Endothelial cell of umbilical vein (primary cell): ENCODE results near the gene NTF3. TPM values are rescaled to one million over a fixed set of nuclear protein-coding genes. Genes with fewer than 3 reads are reported as not detected.

Experiments used
- BruUV-seq: library from RNA; stranded (reverse); fragments of 400-500 nt; replicated peaks from 2 replicates; lab custom pipeline; 2021; lab: Mats Ljungman, UMichigan
- CTCF ChIA-PET: fragments of 300-600, 350-600 bp; sonication (Branson Sonifier 250); formaldehyde crosslinking; loops from one replicate; lab custom pipeline; 2021; ENCODE audit warnings: antibody characterized with exemption, inconsistent platforms; lab: Charles Lee
- POLR2A ChIA-PET: fragments of 300-600, 350-600 bp; sonication (Branson Sonifier 250); formaldehyde crosslinking; loops from one replicate; lab custom pipeline; 2021; ENCODE audit warnings: antibody characterized with exemption, inconsistent platforms; lab: Charles Lee
- DNase-seq: peaks from one replicate; pipeline ENCODE4 v3.0.0-alpha.2; 2011; ENCODE audit warnings: low read depth, low spot score
- FAIRE-seq: peaks from 2 replicates; lab custom pipeline; 2011; peaks lifted over from hg19 to GRCh38; lab: Jason Lieb, UNC
- H2AFZ ChIP-seq: 2 replicates; pipeline ENCODE4 v1.6.0; 2012; ENCODE audit warnings: low read depth, low read length, control low read depth, inconsistent platforms
- H3K27ac ChIP-seq: 2 replicates; pipeline ENCODE4 v1.5.1; 2011; ENCODE audit warnings: low read depth, mild to moderate bottlenecking, control low read depth, low read length, moderate library complexity; ENCODE audit not compliant: insufficient read depth
- H3K27me3 ChIP-seq, 2 experiments: 2 replicates each; pipeline versions ENCODE4 v1.6.0 to v1.6.1; 2011; ENCODE audit warnings: low read length in 2 of 2, mixed read lengths in 1 of 2; ENCODE audit not compliant: control insufficient read depth in 2 of 2, insufficient read depth in 2 of 2
- H3K36me3 ChIP-seq, 2 experiments: 2 replicates in 1 of 2; 3 replicates in 1 of 2; pipeline ENCODE4 v1.5.1; 2011; ENCODE audit warnings: low read length in 2 of 2, mild to moderate bottlenecking in 1 of 2, moderate library complexity in 1 of 2; ENCODE audit not compliant: control insufficient read depth in 2 of 2, insufficient read depth in 2 of 2; ENCODE audit errors: extremely low read depth in 1 of 2
- H3K4me1 ChIP-seq: 3 replicates; pipeline ENCODE4 v1.5.1; 2011; ENCODE audit warnings: mild to moderate bottlenecking, low read length; ENCODE audit not compliant: control insufficient read depth, insufficient read depth; ENCODE audit errors: extremely low read depth
- H3K4me2 ChIP-seq: 2 replicates; pipeline ENCODE4 v1.6.1; 2011; ENCODE audit warnings: low read length, control low read depth, mixed read lengths; ENCODE audit not compliant: insufficient read depth
- H3K4me3 ChIP-seq, 3 experiments: fragments of 200-600 bp in 1 of 3; sonication (generic), shearing (Covaris generic) in 1 of 3; replicated peaks in 1 of 3; 2 replicates each; pipeline ENCODE4 v1.5.1; 2011 to 2016; ENCODE audit warnings: control low read depth in 3 of 3, low read length in 3 of 3, mild to moderate bottlenecking in 2 of 3, inconsistent platforms in 1 of 3, low read depth in 1 of 3, moderate library complexity in 1 of 3; ENCODE audit not compliant: insufficient read depth in 1 of 3
- H3K79me2 ChIP-seq: 2 replicates; pipeline ENCODE4 v1.6.0; 2012; ENCODE audit warnings: low read length, inconsistent platforms; ENCODE audit not compliant: control insufficient read depth, insufficient read depth
- H3K9ac ChIP-seq: replicated peaks from 2 replicates; pipeline ENCODE3; 2011; ENCODE audit warnings: low read length, control low read depth; ENCODE audit not compliant: insufficient read depth; ENCODE audit errors: extremely low read depth
- H3K9me1 ChIP-seq: replicated peaks from 3 replicates; pipeline ENCODE4 v1.6.0; 2011; ENCODE audit warnings: mild to moderate bottlenecking, low read length; ENCODE audit not compliant: control insufficient read depth, insufficient read depth; ENCODE audit errors: extremely low read depth
- H3K9me3 ChIP-seq: replicated peaks from 2 replicates; pipeline ENCODE4 v1.5.1; 2012; ENCODE audit warnings: low read length, inconsistent platforms; ENCODE audit not compliant: control insufficient read depth, insufficient read depth
- H4K20me1 ChIP-seq: replicated peaks from 2 replicates; pipeline ENCODE3; 2011; ENCODE audit warnings: mild to moderate bottlenecking, low read length; ENCODE audit not compliant: control insufficient read depth, insufficient read depth; ENCODE audit errors: extremely low read depth
- EZH2 ChIP-seq: IDR thresholded peaks from 2 replicates; pipeline ENCODE4 v1.6.1; 2012; ENCODE audit warnings: borderline replicate concordance, low read depth, mild to moderate bottlenecking, moderate library complexity, low read length, inconsistent platforms; ENCODE audit not compliant: severe bottlenecking
- FOS ChIP-seq: IDR thresholded peaks from 2 replicates; pipeline ENCODE4 v1.6.1; 2011; ENCODE audit warnings: mild to moderate bottlenecking, low read length, moderate library complexity, borderline replicate concordance; ENCODE audit not compliant: insufficient read depth
- GATA2 ChIP-seq: IDR thresholded peaks from 2 replicates; pipeline ENCODE4 v1.7.0; 2011; ENCODE audit warnings: low read depth, mild to moderate bottlenecking, moderate library complexity, mixed read lengths, low read length; ENCODE audit not compliant: insufficient read length, insufficient read depth
- JUN ChIP-seq: IDR thresholded peaks from 2 replicates; pipeline ENCODE4 v1.6.1; 2011; ENCODE audit warnings: borderline replicate concordance, low read depth; ENCODE audit not compliant: insufficient read length, insufficient read depth
- MYC ChIP-seq: IDR thresholded peaks from one replicate; pipeline ENCODE4 v1.6.1; 2011; ENCODE audit warnings: mild to moderate bottlenecking, low read depth, low read length
- POLR2A ChIP-seq: IDR thresholded peaks from 2 replicates; pipeline ENCODE4 v1.6.1; 2012; ENCODE audit warnings: low read depth, mild to moderate bottlenecking, control low read depth, low read length
- POLR2AphosphoS5 ChIP-seq: IDR thresholded peaks from 2 replicates; pipeline ENCODE4 v1.6.1; 2012; ENCODE audit warnings: low read depth, mild to moderate bottlenecking, control low read depth, low read length, moderate library complexity; ENCODE audit not compliant: insufficient read depth
- dilution Hi-C: fragments of 300-500 bp; cut with MboI; formaldehyde crosslinking; loops from one replicate; pipeline ENCODE4 v1.15.0; 2019; ENCODE audit warnings: low sequenced_read_pairs; ENCODE audit not compliant: extremely low pct_ligation_motif_present
- intact Hi-C: fragments of 100-400 bp; cut with micrococcal nuclease; formaldehyde crosslinking; loops from one replicate; pipeline ENCODE4 v1.10.0; 2022
- polyA plus RNA-seq, 4 experiments: library from polyadenylated mRNA; depleted of rRNA in 3 of 4; stranded (reverse) in 3 of 4; unstranded in 1 of 4; fragments of >200 nt; gene quantifications; 2 replicates each; pipeline versions ENCODE4 v1.2.1 to v1.2.3, GENCODE V29; 2011 to 2012; ENCODE audit warnings: missing spikeins in 1 of 4
- total RNA-seq: library from RNA; stranded (reverse); gene quantifications from 2 replicates; pipeline ENCODE4 v1.2.3, GENCODE V29; 2021
- TF ChIP-seq, protein P1 (sequence below), 2 donors: IDR thresholded peaks; 1 replicate in 1 of 2; 2 replicates in 1 of 2; pipeline ENCODE4 v1.5.1; 2011; ENCODE audit warnings: low read length in 2 of 2, mild to moderate bottlenecking in 2 of 2, moderate library complexity in 2 of 2, control low read depth in 1 of 2, inconsistent platforms in 1 of 2, low read depth in 1 of 2; ENCODE audit not compliant: insufficient read depth in 1 of 2; ENCODE audit errors: extremely low read depth in 1 of 2
- TF ChIP-seq, protein P2 (sequence below): IDR thresholded peaks from 2 replicates; pipeline ENCODE4 v1.6.1; 2011; ENCODE audit not compliant: insufficient read depth, insufficient read length

Gene NTF3
- total and polyA plus RNA-seq, 2 donors (not counting 3 experiments of a cell fraction or from before 2014, with no cell fraction given) = not detected

DNA sequence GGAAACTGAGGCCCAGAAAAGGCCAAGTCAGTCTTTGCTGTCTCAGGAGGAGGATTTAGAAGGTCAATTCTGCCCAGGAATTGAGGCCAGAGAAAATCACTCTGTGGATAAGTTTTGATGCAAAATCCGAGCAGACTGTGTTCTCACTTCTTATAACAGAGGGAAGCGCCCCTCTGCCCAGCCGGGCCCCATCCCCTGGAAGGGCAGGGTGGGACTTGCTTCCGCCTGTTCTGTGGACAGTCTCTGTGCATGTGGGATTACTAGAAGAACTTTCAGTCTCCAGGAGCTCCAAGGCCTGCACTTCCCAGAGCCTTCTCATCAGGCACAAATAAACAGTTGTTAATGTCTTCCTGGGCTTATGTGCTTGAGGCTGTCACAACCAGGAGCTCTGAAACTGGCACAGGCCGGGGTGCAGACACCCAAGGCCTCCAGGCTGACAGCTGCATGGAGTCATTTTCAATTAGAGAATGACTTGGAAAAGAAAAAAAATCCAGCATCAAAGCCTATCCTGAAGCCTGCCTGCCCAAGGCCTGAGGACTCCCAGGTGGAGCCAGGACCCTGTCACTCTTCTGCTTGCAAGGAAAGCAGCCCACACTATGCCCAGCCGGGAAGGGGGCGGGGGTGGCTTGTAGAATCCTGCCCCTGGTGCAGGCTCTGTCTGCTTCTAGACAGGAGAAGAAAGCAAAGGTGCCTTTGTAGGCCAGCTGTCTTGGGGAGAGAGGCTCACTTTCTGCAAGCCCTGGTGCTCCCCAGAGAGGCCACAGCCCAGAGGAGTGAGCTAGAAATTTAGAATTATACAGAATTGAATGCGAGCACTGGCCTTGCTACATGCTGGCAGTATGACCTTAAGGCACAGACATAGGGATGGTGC, 84.7 kb downstream of the NTF3 start:
- no peaks in the 10 kb centered on the region for H3K9me3 ChIP-seq
- no peaks in the 10 kb centered on the region for H3K79me2 ChIP-seq
- ChIA-PET CTCF (interaction anchor here (1.4 to 1.9 kb wide), 2 partner anchors 88 to 132 kb away, joined by 3 to 4 read pairs; no protein-coding TSS in a partner anchor), POLR2A (no interaction called here)
- H3K9ac ChIP-seq = no peak overlapping the region
- H3K27ac ChIP-seq = no peak overlapping the region
- H3K9me1 ChIP-seq = no peaks in the 10 kb centered on the region
- TF ChIP-seq EZH2 (no peak), FOS (no peak)
- no TSS peak for BruUV-seq
- H2AFZ ChIP-seq = no peak overlapping the region
- H3K4me2 ChIP-seq = no peak overlapping the region
- intact Hi-C loops (no loop called here), dilution Hi-C loops (no loop called here)
- H3K36me3 ChIP-seq = no peaks in the 10 kb centered on the region
- H4K20me1 ChIP-seq = no peaks in the 10 kb centered on the region
- FAIRE-seq (no peak), DNase-seq (no peak)
- H3K4me3 ChIP-seq = no peak overlapping the region
- H3K27me3 ChIP-seq = peaks cover 6 to 8% of the 10 kb centered on the region in 2 experiments
- H3K4me1 ChIP-seq = no peaks in the 10 kb centered on the region

DNA sequence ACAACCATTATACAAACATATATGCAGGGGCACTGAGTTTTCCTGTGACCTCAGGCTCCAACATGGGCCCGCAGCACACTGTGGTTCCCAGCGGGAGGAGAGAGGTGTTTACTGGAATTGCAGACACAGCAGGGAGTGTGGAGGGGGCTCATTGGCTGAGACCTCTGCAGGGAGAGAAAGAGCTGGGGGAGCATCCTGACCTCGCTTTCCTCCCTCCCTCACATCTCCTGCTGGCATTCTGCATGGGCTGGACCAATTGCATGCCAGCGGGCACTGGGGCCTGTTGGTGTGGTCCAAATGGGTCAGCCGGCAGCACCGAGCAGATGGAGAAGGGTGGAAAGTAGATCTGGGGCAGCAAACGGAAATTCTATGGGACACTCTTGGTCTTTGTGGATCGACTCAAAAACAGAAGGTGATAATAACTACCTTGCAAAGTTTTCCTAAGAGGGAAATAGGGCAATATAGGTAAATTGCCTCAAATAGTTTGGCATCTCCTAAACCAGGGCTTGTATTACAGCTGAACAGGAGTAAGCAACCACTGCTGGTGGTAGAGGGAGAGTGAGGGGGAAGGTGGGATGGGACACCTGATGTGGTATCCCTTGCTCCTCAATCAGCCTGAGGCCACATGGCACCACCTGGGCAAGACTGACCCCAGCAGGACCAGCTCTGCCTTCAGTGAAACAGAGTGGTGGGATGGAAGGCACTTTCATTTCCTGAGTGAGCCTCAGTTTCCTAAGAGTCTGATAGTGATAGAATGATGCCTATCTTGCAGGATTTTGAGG, 86.9 kb downstream of the NTF3 start:
- no peak overlapping the region for H3K27ac ChIP-seq
- intact Hi-C loops = no loop called here
- BruUV-seq = no TSS peak
- DNase-seq (no peak), FAIRE-seq (no peak)
- no peak for TF ChIP-seq GATA2
- TF ChIP-seq POLR2A = no peak
- TF ChIP-seq, protein P1, sequence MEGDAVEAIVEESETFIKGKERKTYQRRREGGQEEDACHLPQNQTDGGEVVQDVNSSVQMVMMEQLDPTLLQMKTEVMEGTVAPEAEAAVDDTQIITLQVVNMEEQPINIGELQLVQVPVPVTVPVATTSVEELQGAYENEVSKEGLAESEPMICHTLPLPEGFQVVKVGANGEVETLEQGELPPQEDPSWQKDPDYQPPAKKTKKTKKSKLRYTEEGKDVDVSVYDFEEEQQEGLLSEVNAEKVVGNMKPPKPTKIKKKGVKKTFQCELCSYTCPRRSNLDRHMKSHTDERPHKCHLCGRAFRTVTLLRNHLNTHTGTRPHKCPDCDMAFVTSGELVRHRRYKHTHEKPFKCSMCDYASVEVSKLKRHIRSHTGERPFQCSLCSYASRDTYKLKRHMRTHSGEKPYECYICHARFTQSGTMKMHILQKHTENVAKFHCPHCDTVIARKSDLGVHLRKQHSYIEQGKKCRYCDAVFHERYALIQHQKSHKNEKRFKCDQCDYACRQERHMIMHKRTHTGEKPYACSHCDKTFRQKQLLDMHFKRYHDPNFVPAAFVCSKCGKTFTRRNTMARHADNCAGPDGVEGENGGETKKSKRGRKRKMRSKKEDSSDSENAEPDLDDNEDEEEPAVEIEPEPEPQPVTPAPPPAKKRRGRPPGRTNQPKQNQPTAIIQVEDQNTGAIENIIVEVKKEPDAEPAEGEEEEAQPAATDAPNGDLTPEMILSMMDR (IDR thresholded peaks at IDR 0.05; ENCODE audit: extremely low read depth in 1 of 2, insufficient read depth in 1 of 2, low read depth in 1 of 2, low read length in 2 of 2) = no peak
- TF ChIP-seq POLR2AphosphoS5 = no peak
- no peak for TF ChIP-seq EZH2
- TF ChIP-seq, protein P2, sequence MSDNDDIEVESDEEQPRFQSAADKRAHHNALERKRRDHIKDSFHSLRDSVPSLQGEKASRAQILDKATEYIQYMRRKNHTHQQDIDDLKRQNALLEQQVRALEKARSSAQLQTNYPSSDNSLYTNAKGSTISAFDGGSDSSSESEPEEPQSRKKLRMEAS = no peak
- no peak for TF ChIP-seq JUN
- TF ChIP-seq MYC = no peak
- no peak for TF ChIP-seq FOS
- no peaks in the 10 kb centered on the region for H3K27me3 ChIP-seq
- no peaks in the 10 kb centered on the region for H3K79me2 ChIP-seq
- no peaks in the 10 kb centered on the region for H4K20me1 ChIP-seq
- no peak overlapping the region for H3K9ac ChIP-seq
- no peak overlapping the region for H3K4me3 ChIP-seq
- ChIA-PET POLR2A (no interaction called here), CTCF (interaction anchor here (1.5 kb wide), 1 partner anchor 130 kb away, joined by 4 read pairs; no protein-coding TSS in a partner anchor)
- no peaks in the 10 kb centered on the region for H3K4me1 ChIP-seq
- H2AFZ ChIP-seq = no peak overlapping the region
- no peaks in the 10 kb centered on the region for H3K36me3 ChIP-seq
- H3K9me3 ChIP-seq = no peaks in the 10 kb centered on the region
- dilution Hi-C loops = no loop called here
- no peaks in the 10 kb centered on the region for H3K9me1 ChIP-seq
- H3K4me2 ChIP-seq = no peak overlapping the region
